ENCODE data around the gene BIK.

- TF ChIP-seq CTCF (IDR thresholded peaks at IDR 0.05): no peak
- no peak for TF ChIP-seq ZFX (IDR thresholded peaks at IDR 0.05; ENCODE audit: borderline replicate concordance)
These were observed 65.5 kb downstream of the BIK start for GRCh38 chr22:43176090-43176489.
